DND-41 (cell line): ENCODE measurements around the gene SPECC1.

Experiments
- CTCF ChIP-seq: IDR thresholded peaks from 2 replicates; pipeline ENCODE4 v1.5.1; 2012; ENCODE audit warnings: borderline replicate concordance, low read length, moderate library complexity, mild to moderate bottlenecking; ENCODE audit not compliant: poor library complexity, severe bottlenecking; ENCODE audit errors: extremely low read depth
- EZH2 ChIP-seq: IDR thresholded peaks from 3 replicates; pipeline ENCODE4 v1.6.1; 2012; ENCODE audit warnings: borderline replicate concordance, low read depth, mild to moderate bottlenecking, moderate library complexity, low read length, inconsistent platforms; ENCODE audit not compliant: severe bottlenecking

GRCh38 chr17:20314834-20315233, 305.7 kb downstream of the SPECC1 start:
- TF ChIP-seq CTCF = no peak
- no peak for TF ChIP-seq EZH2
